HL-60/S4 treated with retinoic acid at 250 ng/mL for 4 days and 3 days (cell line): ENCODE results near the gene A2M.
"Not testable (repeated sequence)": the region's sequence is repeated elsewhere in the genome, so short reads cannot be mapped to it uniquely, and the experiment has no call there.

Source experiments
- in situ Hi-C: fragments of 300-500 bp; cut with MboI; formaldehyde crosslinking; loops from 2 replicates; pipeline ENCODE4 v1.7.0; 2022; ENCODE audit warnings: low sequenced_read_pairs

Gene A2M

DNA sequence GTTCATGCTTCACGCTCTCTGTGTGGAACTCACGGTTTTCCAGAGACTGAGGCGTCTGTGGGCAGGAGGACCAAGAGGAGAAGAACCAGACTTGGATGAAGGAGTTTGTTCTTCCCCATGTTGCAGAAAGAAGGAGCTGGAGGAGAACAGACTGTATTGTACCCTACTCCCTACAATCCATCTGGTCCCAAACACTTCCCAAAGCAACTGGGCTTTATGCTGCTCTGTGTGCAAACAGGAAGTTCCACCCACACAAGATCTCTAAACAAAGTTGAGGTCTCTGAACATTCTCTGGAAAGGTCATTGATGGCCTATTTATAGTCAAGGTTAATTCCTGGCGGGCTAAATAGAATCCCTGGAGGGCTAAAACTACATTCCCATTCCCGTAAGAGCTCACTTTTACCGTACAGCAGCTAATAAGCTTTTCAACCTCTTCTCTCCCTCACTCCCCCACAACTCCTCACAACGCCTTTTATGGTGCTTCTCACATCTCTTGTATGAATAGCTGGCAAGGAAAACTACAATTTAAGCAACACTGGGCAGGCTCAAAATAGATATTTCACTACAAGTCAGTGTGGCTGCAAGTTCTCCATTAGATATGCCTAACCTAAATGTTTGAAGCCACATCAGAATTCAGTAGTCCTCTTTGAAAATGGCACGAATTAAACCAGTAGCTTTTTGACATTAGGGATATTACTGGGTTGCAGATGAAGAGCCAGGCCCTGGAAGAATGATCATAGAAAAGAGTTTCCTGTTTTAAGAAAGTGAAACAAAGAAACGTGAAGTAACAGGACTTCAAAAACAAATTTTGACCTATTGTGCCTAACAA, at the start of gene A2M:
Gene A2M (minus strand): TSS at position 189 of the 829 bp plus-strand sequence. CDS start 70 bp downstream, at position 119.
- in situ Hi-C loops, result no loop called here

DNA sequence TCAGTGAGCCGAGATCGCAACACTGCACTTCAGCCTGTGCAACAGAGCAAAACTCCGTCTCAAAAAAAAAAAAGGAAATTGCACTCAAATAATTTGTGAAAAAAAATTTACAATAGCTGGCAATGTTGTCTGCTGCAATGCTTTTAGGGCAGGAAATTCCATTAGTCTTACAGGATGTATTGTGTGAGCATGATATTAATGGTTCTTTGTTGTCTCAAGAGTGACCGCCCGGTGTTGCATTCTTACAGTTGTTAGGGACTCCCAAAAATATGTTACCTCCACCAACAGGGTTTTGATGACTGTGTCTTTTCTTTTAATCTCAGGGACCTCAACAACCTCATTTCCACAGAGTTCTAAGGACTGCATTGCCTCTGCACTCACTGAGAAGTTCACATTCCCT, 47.7 kb upstream of the A2M start:
- in situ Hi-C loops, result no loop called here

DNA sequence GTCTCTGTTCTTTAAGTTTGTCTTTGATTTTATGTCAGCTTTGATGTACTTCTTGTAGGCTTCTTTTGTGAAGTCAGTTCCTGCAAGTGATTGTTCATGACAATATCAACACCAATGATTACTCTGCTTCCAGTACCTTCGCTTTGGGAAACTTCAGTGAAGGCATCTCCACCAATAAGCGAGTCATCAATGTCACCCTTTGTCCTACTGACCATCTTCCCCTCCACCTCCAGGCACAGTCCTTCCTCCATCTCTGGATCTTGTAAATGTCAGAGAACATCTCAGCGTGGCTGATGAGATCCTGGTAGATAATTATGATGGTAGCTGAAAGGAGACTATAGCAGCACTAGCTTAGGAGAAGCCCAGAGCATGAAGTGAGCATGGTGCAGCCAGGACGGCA, 40.4 kb upstream of the A2M start:
- in situ Hi-C loops, result no loop called here

DNA sequence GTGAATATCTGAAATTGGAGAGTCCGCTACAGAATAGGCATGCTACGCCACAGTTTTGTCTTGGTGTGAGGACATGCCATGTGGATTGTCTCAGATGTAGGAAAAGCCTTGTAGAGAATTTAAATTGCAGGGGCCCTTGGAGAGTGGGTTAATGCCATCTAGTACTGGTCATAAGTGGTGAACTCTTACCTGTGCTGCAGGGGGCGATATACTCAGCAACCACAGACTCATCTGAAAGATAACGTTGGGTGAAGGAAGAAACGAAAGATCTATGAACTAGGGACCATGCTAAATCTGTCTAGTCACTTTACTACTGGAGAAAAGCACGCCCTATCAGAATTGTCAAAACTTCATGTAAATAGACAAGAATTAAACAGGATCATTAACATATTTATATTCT, 33.7 kb upstream of the A2M start:
- in situ Hi-C loops, result no loop called here

DNA sequence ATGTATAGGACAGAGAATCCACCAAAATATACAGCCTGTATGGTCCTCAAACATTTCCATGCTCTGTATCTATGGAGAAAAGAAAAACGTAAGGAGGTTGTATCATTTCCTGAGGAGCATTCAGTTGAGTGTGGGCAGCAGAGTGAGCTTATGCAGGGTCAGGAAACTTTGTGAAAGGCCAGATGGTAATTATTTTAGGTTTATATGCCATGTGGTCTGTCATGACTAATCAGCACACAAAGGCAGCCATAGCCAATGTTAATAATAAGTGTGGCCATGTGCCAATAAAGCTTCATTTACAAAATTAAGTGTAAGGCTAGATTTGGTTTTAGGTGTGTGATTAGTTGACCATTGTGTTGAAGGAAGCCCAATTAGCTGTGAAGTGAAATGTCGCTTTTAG, 33.2 kb upstream of the A2M start:
- in situ Hi-C loops, result no loop called here

DNA sequence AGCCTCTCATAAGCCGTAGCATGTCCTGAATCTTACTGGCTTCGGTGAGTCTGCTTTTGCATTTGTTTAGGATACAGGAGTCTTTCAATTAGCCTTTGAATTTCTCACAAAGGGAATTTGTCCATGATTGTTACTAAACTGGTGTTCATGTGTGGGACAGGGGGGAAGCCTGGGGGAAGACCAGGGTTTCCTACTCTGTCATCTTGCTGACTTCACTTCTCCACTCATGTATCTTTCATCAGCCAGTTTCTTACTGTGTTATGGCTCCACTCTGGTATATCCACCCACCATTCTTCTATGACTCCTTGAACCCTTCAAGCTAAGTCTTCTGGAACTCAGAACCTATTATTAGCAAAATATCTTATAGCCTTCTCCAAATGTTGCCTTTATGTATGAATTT, 31.7 kb upstream of the A2M start:
- in situ Hi-C loops, result no loop called here

DNA sequence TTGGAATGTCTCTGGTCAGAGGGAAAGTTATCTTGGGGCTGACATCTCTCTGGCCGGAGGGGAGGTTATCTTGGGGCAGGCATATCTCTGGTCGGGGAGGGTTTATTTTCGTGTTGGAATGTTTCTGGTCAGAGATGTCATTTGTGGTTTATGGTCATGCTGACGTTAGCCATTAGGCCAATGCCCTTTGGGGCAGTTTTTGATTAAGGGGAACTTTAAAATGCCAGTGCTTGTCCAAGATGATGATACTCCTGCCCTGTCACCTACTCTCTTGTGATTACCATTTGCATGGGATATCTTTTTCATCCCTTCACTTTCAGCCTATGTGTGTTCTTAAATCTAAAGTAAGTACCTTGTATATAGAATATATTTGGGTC, 29.0 kb upstream of the A2M start:
- in situ Hi-C loops, result no loop called here

DNA sequence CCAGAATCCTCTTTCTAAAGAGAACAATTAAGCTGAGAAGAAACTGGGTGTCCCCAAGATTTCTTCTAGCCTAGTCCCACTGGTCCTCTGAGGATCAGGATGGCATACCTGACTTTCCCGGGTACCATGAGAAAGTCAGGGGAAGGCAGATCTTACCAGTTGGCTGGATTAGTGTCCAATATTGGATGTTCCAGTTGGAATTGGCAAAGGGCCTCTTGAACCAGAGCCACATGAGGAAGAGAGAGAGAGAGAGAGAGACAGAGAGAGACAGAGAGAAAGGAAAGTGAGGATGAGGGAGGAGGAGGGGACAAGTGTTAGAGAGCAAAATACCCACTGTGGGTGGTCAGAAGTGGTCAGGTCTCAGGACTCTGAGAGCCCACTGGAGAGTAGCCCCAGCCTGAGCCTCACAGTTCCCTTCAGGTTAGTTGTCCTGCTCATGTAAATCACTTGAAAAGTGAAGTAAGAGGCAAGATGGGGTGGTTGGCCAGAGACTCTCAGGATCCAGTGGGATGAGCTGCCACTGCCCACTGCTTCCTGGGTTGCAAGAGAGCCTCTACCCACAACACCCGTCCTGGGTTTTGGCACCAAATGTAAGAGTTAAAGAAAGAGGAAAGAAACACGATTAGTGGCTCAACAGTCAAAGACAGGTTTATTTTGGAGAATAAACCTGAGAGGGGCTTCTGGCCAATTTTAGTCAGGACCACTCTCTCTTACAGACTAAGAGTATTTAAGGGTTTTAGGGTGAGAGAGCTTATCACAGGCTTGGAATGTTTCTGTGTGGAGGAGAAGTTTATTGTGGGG, 28.4 kb upstream of the A2M start:
- in situ Hi-C loops, result no loop called here

DNA sequence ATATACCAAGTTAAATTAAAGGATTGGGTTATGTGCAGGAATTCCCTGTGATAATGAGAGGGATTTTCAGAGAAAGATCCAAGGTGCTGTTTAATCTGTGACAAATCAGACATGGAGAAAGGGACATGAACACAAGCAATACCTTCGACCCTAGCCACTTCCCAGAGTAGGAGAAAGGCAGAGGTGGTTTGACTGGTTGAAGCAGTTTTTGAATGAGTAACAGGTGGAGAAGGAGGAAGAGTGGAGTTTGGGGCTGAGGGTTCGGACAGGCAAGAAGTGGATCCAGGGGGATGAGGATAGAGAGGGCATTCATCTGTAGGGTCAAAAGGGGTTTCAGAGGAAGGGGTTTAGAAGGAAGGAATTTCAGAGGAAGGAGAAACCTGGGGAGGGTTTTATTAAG, 27.4 kb upstream of the A2M start:
- in situ Hi-C loops, result no loop called here

DNA sequence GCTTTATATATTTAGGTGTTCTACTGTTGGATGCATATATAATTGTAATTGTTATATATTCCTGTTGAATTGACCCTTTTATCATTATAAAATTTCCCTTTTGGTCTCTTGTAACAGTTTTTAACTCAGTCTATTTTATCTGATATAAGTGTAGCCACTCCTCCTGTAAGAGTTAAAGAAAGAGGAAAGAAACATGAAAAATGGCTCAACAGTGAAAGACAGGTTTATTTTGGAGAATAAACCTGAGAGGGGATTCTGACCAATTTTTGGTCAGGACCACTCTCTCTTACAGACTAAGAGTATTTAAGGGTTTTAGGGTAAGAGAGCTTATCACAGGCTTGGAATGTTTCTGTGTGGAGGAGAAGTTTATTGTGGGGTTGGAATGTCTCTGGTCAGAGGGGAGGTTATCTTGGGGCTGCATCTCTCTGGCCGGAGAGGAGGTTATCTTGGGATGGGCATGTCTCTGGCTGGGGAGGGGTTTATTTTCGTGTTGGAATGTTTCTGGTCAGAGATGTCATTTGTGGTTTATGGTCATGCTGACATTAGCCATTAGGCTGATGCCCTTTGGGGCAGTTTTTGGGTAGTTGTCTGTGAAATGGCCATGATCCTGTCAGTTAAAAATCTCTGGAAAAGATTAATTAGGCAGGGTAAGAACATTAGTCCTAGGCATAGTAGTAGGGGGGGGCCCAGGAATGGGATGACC, 24.0 kb upstream of the A2M start:
- in situ Hi-C loops, result not testable (repeated sequence)

DNA sequence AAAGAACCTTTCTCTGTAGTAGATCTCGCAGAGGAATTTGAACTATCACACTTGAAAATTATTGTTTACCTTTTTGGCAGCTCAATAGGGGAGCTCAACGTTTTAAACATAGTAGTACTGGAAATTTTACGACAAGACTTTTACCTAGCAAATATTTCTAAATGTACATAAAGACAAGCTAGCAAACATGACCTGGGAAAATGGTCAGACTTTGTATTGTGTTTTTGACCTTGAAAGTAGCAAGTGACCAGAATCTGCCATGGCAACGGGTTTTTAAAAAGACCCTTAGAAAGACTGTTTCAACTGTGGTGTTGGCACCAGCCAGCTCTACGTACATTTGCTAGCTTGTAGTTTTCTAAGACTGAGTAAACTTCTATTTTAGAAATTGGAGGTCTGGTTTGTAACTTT, 20.2 kb upstream of the A2M start:
- in situ Hi-C loops, result no loop called here

DNA sequence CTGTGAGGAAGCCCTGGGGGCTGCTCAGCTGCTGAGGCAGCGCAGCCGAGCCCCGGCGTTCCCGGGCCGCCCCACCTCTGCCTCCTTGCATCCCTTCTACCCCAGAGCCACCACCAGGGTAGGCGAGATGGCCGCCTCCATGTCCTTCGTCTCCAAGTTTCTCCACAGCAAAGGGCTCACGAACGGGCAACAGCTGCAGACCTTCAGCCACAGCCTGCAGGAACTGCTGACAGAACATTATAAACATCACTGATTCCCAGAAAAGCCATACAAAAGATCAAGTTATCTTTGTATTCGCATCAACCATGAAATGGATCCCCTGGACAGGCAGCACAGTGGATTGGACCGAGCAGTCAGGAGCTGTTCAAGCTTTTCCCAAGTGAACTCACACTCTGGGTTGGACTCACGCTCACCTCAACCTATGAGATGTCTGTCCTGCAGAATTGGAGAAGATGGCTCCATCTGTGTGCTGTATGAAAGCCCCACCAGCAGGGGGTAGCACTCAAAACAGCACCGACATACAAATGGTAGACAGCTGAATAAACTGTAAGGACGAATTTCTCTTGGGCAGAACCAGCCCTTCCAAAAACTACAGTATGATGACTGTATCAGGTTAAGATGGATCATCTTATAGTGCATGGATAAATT, 19.4 kb upstream of the A2M start:
- in situ Hi-C loops, result no loop called here

DNA sequence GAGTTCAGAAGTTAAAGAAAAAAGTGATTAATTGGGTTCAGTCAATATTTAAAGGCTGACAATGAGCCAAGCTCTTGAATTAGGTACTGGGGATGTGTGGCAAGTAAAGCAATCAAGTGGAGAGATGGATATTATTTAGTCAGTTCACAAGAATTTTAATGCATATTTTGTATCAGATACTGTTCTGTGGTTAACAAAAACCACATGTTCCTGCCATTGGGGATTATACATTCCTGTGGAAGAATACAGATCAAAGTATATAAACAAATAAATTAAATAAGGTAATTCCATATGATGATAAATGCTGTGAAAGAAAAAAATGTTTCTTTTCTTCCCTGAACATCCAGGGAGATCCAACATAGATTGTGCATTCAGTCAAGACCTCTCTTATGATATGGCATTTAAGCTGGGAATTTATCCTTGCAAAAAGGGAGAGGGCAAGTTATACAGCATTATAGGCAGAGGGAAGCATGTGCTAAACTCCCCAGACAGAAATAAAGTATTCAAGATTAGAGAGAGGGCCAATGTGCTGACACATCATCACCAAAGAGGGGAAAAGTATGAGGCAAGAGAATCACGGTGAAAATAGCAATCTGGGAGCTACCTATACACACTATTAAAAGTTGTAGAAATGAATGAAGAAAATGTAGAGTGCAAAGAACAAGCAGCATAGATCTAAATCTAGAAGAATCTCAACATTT, 17.6 kb upstream of the A2M start:
- in situ Hi-C loops, result no loop called here

DNA sequence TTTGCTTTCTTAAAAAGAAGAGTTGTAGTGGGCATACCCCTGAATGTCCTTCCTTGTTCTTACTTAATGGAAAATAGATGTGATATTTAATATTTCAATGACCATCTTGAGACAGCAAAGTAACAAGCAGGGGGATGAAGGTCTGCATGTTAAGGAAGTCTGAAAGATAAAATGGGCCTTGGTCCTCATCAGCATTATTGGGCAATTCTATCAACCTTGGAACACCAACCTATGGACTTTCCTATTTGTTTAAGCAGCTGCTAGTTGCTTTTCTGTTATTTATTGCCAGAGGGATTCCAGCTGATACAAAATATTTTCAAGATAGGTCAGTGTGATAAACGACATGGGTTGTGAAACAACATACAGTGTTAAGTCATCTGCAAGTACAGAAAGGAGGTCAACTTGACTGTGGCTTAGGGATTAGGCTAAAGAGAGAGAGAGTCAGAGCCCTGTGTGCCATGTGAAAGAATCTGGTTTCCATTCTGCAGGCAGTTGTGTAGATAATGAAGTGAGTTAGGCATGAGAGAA, 16.4 kb upstream of the A2M start:
- in situ Hi-C loops, result no loop called here

DNA sequence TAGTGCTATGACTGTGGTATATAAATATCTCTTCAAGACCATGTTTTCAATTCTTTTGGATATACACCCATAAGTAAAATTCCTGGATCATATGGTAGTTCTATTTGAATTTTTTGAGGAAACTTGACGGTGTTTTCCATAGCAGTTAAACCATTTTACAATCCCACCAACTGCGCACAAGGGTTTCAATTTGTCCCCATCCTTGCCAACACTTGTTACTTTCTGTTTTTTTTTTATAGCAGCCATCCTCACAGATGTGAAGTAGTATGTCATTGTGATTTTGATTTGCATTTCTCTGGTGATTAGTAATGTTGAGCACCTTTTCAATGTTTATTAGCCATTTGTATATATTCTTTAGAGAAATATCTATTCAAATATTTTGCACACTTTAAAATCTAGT, 14.5 kb upstream of the A2M start:
- in situ Hi-C loops, result no loop called here

DNA sequence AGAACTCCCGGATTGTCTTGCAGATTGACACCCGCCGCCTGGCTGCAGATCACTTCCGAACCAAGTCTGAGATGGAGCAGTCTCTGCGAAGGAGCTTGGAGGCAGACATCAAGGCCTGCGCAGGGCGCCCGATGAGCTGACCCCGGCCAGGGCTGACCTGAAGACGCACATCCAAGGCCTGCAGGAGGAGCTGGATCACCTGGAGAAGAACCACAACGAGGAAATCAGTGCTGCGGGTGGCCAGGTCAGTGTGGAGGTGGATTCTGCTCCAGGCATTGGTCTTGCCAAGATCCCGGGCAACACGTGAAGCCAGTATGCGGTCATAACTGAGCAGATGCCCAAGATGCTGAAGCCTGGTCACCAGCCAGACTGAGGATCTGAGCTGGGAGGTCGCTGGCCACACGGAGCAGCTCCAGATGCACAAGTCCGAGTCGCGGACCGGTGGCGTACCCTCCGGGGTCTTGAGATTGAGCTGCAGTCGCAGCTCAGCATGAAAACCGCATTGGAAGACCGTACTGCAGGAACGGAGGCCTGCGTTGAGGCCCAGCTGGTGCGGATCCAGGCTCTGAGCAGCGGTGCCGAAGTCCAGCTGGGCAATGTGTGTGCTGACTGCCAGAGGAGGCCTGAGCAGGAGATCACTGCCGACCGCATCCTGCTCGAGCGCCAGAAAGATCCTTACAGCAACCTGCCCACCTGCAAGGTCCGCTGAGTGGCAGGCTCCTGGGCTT, 12.4 kb upstream of the A2M start:
- in situ Hi-C loops, result no loop called here

DNA sequence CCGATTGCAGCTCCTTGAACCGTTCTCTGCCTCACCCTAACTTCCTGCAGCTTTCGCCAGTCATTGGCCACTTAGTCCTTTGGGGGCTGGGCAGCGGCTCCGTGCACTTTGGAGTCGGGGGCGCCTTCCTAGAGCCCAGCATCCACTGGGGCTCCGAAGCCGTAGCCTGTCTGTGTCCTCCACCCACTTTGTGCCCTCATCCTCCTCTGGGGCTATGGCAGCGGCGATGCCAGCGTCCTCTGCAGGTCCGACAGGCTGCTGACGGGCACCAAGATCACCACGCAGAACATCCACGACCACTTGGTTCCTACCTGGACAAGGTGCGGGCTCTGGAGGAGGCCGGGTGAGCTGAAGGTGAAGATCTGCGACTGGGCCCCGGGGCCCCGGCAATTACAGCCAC, 11.8 kb upstream of the A2M start:
- in situ Hi-C loops, result no loop called here

DNA sequence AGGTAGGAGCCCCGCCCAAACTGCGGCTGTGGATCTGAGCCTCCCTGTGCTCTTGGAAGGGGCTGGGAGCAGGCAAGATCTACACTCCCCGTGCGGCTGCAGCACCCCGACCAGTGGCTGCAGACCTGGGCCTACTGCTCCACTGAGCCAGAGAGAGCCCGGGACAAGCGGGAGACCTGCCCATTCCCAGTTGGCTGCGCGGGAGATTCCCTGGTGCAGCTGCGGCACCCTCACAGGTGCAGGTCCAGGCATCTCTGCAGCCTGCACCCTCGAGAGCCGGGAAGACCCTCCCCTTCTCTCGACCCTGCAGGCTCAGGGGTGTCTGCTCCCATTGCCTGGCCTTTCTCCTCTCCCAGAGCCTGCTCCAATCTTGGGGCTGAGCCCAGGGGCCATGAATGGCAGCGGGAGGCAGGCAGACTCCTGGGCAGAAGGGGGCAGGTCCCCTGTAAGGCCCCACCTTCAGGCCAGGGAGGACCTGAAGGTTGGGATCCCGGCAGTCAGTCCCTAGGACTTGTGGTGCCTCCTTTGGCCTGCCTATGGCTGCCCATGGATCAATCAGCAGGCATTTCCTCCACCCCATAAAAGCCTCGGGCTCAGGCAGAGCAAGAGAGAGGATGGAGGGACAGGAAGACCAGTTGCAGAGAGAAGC, 8.8 kb upstream of the A2M start:
- in situ Hi-C loops, result no loop called here

DNA sequence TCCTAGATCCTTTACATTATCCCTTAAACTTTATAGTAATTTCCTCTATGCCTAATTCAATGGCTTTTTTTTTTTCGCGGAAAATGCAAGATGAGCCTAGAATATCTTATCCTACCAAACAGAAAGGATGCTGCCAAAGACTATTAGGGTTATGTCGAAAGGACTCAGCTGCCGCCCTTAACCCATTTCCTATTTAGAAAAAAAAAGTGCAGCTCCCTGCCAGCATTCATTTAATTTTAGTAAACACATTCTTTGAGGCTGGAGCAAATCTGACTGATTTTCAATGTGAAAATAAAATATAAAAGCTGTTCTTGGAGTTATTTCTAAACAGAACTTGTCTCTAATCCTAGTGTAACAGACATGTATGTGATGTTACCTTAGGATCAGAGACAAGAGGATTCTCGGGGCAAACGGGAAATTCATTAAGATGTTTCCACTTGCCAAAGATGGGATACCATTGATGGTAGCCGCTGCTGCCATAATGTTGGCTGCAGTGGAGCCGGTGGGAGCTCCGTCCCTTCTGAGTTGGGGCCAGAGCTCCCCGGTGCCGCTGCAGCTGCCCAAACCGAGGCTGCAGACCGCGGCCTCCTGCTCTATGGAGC, 8.2 kb upstream of the A2M start:
- in situ Hi-C loops, result no loop called here
